LNCaP clone FGC (cell line): Measurements from ENCODE around the gene CAPZA3.
"Not testable (repeated sequence)": the region's sequence is repeated elsewhere in the genome, so short reads cannot be mapped to it uniquely, and the experiment has no call there.

Experiments
- DNase-seq: peaks from one replicate; pipeline ENCODE4 v3.0.0-alpha.2; 2011; ENCODE audit warnings: low read depth
- H3K4me3 ChIP-seq: 2 replicates; pipeline ENCODE4 v1.5.1; 2011; ENCODE audit warnings: mild to moderate bottlenecking, low read depth, low read length, control low read depth
- TF ChIP-seq, protein P1 (sequence below): IDR thresholded peaks from 2 replicates; pipeline ENCODE4 v1.5.1; 2012; ENCODE audit warnings: mild to moderate bottlenecking; ENCODE audit not compliant: control insufficient read depth, insufficient read depth; ENCODE audit errors: extremely low read depth

Gene CAPZA3

DNA sequence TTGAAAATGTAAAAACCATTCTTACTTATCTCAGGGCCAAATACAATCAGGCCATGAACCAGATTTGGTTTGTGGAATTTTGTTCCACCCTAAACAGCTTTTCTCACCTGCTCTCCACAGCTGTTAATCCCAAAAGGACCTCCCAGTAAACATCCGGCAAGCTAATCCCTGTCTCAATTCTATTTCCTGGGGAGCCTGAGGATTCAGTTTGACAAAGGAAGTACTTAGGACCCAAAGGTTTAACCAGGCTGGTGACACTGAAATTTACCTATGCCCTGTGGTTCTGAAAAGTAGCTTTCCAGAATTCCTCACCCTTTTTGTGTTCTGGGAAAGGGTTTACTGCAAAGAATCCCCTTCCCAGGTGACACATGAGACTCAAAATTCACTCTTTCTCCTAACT is 15.0 kb downstream of the CAPZA3 start:
- TF ChIP-seq, protein P1, sequence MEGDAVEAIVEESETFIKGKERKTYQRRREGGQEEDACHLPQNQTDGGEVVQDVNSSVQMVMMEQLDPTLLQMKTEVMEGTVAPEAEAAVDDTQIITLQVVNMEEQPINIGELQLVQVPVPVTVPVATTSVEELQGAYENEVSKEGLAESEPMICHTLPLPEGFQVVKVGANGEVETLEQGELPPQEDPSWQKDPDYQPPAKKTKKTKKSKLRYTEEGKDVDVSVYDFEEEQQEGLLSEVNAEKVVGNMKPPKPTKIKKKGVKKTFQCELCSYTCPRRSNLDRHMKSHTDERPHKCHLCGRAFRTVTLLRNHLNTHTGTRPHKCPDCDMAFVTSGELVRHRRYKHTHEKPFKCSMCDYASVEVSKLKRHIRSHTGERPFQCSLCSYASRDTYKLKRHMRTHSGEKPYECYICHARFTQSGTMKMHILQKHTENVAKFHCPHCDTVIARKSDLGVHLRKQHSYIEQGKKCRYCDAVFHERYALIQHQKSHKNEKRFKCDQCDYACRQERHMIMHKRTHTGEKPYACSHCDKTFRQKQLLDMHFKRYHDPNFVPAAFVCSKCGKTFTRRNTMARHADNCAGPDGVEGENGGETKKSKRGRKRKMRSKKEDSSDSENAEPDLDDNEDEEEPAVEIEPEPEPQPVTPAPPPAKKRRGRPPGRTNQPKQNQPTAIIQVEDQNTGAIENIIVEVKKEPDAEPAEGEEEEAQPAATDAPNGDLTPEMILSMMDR: no peak
- no peak overlapping the region for H3K4me3 ChIP-seq
- no peak for DNase-seq

DNA sequence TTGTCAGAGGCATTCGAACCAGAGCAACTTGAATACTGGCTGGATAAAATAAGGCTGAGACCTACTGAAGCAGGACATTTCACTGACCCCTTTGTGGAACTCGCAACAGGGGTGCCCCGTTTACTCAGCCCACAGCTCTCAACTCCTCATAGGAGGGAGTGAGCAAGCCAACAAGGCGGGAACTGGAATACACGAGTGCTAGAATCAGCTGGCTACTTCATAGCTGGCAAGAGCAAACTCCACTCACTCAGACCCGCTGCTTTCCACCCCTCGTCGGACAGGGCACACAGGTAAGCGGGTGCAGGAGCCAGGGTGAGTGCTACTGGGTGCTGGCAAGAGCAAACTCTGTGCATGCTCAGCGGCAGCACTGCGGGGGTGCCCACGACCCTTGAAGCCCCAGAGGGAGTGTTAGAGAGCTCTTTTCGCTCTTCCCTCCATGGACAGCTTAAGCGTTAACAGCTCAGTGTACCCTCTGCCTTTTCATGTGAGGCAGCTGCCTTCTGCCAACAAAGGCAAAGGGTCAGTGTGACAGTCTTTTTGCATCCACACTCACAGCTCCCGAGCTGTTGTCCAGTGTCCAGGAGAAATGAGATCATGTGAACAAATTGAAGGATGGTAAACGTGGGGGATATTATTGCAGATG is 15.7 kb downstream of the CAPZA3 start:
- TF ChIP-seq, protein P1: no peak
- no peak for DNase-seq
- no peak overlapping the region for H3K4me3 ChIP-seq

DNA sequence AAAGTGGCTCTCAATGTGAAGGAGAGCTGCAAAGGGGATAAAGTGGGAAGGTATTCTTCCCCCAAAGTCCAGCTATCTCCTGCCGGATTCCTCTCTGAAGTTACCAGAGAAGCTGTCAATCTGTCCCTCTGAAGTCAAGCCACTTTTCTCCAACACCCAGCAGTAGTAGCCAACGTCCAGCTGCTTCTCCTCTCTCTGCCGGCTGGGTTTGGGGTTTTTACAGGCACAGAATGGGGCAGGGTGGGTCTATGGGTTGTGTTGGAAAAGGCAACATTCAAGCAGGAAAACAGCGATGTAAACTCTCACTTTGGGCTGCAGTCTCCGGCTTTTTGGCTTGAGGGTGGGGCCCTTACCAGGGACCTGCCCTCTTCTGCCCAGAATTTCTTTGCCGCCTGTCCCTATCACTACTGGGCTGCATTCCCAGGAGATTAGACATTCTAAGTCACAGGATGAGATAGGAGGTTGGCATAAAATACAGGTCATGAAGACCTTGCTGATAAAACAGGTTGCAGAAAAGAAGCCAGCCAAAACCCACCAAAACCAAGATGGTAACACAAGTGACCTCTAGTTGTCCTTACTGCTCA is 16.3 kb downstream of the CAPZA3 start:
- no peak for DNase-seq

DNA sequence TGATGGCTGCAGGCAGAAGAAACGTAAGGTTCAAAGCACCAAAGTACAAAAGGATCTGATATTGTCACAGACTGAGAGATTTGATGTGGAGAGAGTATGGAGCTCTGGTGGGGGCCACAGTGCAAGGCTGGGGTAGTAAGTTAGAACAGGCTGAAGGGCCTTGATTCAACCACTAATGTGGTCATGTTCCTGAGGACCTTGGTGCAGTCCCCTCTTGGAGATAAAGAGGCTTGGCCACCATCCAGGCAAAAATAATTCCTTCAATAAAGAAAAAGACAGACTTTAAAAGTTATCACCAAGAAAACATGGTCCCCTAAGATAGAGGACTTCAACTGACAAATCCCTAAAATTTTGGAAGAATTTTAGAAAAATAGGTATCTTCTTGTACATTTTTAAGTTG is 17.4 kb downstream of the CAPZA3 start:
- no peak for DNase-seq
- H3K4me3 ChIP-seq: no peak overlapping the region
- TF ChIP-seq, protein P1: no peak

More for the DNA sequence above, 16.3 kb downstream of the CAPZA3 start:
- TF ChIP-seq, protein P1: no peak
- no peak overlapping the region for H3K4me3 ChIP-seq

DNA sequence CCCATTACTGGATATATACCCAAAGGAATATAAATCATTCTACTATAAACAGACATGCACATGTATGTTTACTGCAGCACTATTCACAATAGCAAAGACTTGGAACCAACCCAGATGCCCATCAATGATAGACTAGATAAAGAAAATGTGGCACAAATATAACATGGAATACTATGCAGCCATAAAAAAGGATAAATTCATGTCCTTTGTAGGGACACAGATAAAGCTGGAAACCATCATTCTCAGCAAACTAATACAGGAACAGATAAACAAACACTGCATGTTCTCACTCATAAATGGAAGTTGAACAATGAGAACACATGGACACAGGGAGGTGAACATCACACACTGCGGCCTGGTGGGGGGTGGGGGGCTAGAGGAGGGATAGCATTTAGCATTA is 28.6 kb downstream of the CAPZA3 start:
- DNase-seq, H3K4me3 ChIP-seq: not testable (repeated sequence)

DNA sequence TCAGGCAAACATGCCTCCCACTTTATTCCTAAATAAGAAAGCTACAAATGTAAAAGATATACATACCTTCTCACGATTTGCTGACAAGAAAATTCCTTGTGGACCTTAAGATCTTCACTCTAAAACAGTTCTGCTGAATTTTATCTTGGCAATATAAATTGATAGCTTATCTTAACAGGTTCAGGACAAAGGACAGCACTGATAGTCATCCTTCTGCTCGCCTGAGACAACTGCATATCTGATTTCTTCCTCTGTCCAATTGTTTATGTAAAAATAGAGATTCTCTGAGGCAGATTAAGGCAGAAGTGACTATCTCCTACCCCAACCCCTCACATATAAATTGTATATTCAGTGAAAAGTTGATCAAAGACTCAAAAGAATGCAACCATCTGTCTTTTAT is 44.9 kb downstream of the CAPZA3 start:
- TF ChIP-seq, protein P1: no peak
- DNase-seq: no peak
- H3K4me3 ChIP-seq: no peak overlapping the region

DNA sequence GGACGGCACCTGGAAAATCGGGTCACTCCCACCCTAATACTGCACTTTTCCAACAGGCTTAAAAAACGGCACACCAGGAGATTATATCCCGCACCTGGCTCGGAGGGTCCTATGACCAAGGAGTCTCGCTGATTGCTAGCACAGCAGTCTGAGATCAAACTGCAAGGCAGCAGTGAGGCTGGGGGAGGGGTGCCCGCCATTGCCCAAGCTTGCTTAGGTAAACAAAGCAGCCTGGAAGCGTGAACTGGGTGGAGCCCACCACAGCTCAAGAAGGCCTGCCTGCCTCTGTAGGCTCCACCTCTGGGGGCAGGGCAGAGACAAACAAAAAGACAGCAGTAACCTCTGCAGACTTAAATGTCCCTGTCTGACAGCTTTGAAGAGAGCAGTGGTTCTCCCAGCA is 47.5 kb downstream of the CAPZA3 start:
- not testable (repeated sequence) for H3K4me3 ChIP-seq, DNase-seq
